Measurements from ENCODE around the gene CDKAL1. TPM values are rescaled to one million over a fixed set of nuclear protein-coding genes. Genes with fewer than 3 reads are reported as not detected.

Gene CDKAL1
- total RNA-seq, 1 donor from 2014 or later: 9.1 TPM

DNA sequence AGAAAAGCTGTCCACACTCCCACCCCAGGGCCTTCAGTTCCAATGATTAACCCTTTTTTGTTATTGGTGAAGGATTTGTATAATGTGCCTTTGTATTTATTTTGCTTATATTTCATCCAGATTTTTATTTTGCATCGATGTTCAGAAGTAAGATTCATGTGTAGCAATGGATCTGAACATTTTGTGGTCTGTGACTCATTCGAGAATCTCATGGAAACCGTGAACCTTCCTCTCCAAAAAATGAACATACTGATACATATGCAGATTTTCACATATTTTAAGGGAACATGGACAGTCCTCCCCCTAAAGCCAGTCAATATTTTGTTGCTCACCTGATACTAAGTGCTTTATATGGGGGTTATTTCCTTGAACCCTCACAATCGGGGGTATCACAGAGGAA, 637.5 kb downstream of the CDKAL1 start:
- intact Hi-C loops (cut with micrococcal nuclease): no loop called here
- H3K36me3 ChIP-seq: no peaks in the 10 kb centered on the region
- no peak overlapping the region for H3K27ac ChIP-seq (replicated peaks)
- H3K27me3 ChIP-seq (ENCODE audit: low read depth): no peaks in the 10 kb centered on the region
- no peak for DNase-seq
- H3K4me3 ChIP-seq: no peak overlapping the region
- H3K9me3 ChIP-seq (replicated peaks): no peaks in the 10 kb centered on the region
- H3K4me1 ChIP-seq: peaks cover 17% of the 10 kb centered on the region
- TF ChIP-seq, protein P1, sequence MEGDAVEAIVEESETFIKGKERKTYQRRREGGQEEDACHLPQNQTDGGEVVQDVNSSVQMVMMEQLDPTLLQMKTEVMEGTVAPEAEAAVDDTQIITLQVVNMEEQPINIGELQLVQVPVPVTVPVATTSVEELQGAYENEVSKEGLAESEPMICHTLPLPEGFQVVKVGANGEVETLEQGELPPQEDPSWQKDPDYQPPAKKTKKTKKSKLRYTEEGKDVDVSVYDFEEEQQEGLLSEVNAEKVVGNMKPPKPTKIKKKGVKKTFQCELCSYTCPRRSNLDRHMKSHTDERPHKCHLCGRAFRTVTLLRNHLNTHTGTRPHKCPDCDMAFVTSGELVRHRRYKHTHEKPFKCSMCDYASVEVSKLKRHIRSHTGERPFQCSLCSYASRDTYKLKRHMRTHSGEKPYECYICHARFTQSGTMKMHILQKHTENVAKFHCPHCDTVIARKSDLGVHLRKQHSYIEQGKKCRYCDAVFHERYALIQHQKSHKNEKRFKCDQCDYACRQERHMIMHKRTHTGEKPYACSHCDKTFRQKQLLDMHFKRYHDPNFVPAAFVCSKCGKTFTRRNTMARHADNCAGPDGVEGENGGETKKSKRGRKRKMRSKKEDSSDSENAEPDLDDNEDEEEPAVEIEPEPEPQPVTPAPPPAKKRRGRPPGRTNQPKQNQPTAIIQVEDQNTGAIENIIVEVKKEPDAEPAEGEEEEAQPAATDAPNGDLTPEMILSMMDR (IDR thresholded peaks at IDR 0.05; ENCODE audit: borderline replicate concordance): no peak

DNA sequence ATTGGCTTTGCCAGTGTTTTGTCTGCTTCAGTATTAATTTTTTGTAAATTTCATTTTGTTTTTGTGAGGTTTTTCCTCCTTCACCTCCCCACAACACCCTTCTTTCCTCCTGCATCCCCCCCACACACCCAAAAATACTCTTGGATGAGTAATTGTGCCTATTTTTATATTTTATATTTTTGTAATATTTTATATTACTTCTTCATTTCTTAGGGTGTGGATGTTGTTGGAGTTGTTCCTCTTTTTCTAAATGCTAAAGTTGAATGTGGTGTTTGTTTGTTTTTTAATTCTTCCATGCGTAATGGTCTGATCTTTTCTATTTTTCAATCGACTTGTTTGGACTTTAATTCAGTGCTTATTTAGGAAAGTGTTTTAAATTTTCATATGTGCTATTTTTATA, 638.8 kb downstream of the CDKAL1 start:
- H3K36me3 ChIP-seq: no peaks in the 10 kb centered on the region
- H3K9me3 ChIP-seq (replicated peaks): no peaks in the 10 kb centered on the region
- DNase-seq: no peak
- H3K4me3 ChIP-seq: no peak overlapping the region
- no peaks in the 10 kb centered on the region for H3K27me3 ChIP-seq (ENCODE audit: low read depth)
- intact Hi-C loops (cut with micrococcal nuclease): no loop called here
- no peak overlapping the region for H3K27ac ChIP-seq (replicated peaks)
- H3K4me1 ChIP-seq: peaks cover 6% of the 10 kb centered on the region
- TF ChIP-seq, protein P1 (IDR thresholded peaks at IDR 0.05; ENCODE audit: borderline replicate concordance): no peak

DNA sequence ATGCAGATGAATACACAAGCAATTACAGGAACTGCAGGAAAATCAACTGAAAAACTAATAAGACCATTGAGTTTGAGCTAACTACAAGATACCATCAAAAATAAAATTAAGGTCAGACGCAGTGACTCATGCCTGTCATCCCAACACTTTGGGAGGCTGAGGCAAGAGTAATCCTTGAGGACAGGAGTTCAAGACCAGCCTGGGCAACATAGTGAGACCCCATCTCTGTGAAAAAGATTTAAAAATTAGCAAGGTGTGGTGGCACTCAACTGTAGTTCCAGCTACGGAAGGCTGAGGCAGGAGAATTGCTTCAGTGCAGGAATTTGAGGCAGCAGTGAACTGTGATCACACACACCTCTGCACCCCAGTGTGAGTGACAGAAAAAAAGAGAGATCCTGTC, 639.4 kb downstream of the CDKAL1 start:
- H3K4me1 ChIP-seq: peaks cover 5% of the 10 kb centered on the region
- H3K36me3 ChIP-seq: no peaks in the 10 kb centered on the region

DNA sequence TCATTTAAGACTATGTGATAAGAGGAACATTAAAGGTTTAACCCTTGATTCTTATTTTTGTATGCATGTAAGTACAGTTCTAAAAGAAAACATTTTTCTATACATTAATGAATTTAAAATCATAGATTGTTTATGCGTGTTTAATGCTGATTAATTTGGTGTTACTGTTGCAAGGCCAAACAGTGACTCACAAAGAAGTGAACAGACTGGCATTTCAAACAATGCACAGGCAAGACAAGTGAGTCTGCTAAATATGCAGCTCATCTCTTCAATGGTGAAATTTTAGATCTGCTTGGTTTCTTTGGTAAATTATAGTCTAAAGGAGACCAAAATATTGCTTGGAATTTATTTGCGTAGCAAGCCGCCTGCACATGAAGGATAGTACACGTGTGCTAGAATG, 641.9 kb downstream of the CDKAL1 start:
- H3K9me3 ChIP-seq (replicated peaks): peaks cover 10% of the 10 kb centered on the region
- intact Hi-C loops (cut with micrococcal nuclease): no loop called here
- H3K4me3 ChIP-seq: no peak overlapping the region
- no peak overlapping the region for H3K27ac ChIP-seq (replicated peaks)
- no peaks in the 10 kb centered on the region for H3K27me3 ChIP-seq (ENCODE audit: low read depth)
- TF ChIP-seq, protein P1 (IDR thresholded peaks at IDR 0.05; ENCODE audit: borderline replicate concordance): no peak
- H3K4me1 ChIP-seq: peaks cover 5% of the 10 kb centered on the region
- no peak for DNase-seq
- H3K36me3 ChIP-seq: no peaks in the 10 kb centered on the region

More for the DNA sequence above, 639.4 kb downstream of the CDKAL1 start:
- intact Hi-C loops (cut with micrococcal nuclease): no loop called here
- Histone ChIP-seq H3K4me3 (no peak overlapping the region), H3K27ac (replicated peaks) (no peak overlapping the region), H3K9me3 (replicated peaks) (no peaks in the 10 kb centered on the region), H3K27me3 (ENCODE audit: low read depth) (no peaks in the 10 kb centered on the region)
- TF ChIP-seq, protein P1 (IDR thresholded peaks at IDR 0.05; ENCODE audit: borderline replicate concordance): no peak
- DNase-seq: no peak

DNA sequence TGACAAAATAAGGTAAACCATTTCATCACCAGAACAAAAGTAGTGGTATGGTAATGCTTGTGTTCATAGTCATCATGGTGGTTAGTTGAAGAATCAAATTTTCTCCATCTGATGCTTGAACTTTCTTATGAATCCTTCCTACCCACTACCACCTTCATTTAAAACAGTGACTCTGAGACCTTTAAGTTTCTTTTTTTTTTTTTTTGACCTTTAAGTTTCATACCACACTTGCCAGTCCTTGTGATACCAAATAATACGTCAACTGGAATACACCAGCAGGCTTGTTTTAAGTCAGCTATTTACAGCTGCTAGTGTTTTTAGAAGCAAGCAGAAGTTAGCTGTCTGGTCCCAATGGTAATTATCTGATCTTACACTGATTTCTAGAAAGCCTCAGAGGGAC, 645.9 kb downstream of the CDKAL1 start:
- no peak overlapping the region for H3K27ac ChIP-seq (replicated peaks)
- H3K27me3 ChIP-seq (ENCODE audit: low read depth): no peaks in the 10 kb centered on the region
- intact Hi-C loops (cut with micrococcal nuclease): no loop called here
- H3K9me3 ChIP-seq (replicated peaks): peaks cover 10% of the 10 kb centered on the region
- TF ChIP-seq, protein P1 (IDR thresholded peaks at IDR 0.05; ENCODE audit: borderline replicate concordance): no peak
- no peak overlapping the region for H3K4me3 ChIP-seq
- DNase-seq: no peak
- H3K36me3 ChIP-seq: no peaks in the 10 kb centered on the region
- H3K4me1 ChIP-seq: peaks cover 14% of the 10 kb centered on the region
